Gastroesophageal sphincter (tissue), 3 donors: ENCODE results near the gene FCF1.

Experiments used
- EP300 ChIP-seq: sonication (generic); formaldehyde crosslinking; IDR thresholded peaks from one replicate; pipeline ENCODE4 v1.6.1; 2017; ENCODE audit warnings: antibody characterized with exemption, mild to moderate bottlenecking
- TF ChIP-seq, protein P1 (sequence below), 4 experiments: fragments of 200-600 bp in 2 of 4; fragments of 450-650 bp in 2 of 4; sonication (generic) in 1 of 4; IDR thresholded peaks; one replicate each; pipeline ENCODE4 v1.5.1; 2017 to 2019; ENCODE audit warnings: antibody characterized with exemption in 4 of 4, mild to moderate bottlenecking in 2 of 4, moderate library complexity in 2 of 4

DNA sequence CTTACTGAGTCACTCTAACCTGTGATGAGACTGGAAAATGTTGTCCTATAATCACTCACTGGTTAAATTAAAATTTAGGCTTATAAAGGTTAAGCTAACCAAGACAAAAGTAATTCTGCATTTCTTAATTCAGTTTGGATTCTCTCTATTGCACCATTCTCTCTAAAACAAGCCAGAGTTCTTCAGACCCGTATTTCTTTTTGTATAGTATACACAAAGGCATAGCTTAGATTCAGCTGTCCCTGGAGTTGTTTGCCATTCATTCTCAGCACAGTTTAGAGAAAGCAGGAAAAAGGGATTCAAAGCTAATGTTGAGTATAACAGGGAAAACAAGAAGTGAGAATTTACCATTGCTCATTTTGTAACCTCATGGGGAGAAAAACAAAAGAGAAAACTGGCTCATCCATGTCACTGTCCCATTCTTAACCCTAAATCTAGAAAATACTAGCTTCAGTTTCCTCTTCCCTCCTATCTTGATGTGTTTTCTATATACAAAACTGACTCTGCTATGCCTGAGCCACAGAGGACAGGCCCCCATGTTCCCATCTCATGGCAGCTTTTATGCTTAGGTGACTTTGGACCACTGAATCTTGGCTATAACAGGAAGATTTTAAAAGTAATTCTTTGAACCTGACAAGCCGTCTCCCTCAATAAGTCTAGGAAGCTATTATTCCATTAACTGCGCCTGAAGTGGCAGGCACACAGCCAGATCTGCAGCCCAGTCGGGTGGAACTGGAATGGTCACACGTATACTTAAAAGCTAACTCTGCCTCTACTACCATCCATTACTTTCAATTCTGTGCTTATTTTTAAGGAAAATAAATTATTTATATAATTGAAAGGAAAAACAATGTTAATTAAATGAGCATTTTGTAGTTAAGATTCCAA, 7.1 kb upstream of the FCF1 start:
- TF ChIP-seq, protein P1, sequence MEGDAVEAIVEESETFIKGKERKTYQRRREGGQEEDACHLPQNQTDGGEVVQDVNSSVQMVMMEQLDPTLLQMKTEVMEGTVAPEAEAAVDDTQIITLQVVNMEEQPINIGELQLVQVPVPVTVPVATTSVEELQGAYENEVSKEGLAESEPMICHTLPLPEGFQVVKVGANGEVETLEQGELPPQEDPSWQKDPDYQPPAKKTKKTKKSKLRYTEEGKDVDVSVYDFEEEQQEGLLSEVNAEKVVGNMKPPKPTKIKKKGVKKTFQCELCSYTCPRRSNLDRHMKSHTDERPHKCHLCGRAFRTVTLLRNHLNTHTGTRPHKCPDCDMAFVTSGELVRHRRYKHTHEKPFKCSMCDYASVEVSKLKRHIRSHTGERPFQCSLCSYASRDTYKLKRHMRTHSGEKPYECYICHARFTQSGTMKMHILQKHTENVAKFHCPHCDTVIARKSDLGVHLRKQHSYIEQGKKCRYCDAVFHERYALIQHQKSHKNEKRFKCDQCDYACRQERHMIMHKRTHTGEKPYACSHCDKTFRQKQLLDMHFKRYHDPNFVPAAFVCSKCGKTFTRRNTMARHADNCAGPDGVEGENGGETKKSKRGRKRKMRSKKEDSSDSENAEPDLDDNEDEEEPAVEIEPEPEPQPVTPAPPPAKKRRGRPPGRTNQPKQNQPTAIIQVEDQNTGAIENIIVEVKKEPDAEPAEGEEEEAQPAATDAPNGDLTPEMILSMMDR (IDR thresholded peaks at IDR 0.05) = no peak
- no peak for TF ChIP-seq EP300
